ENCODE data around the gene AP1S1.
A peak's percentile ranks its signal among the peaks of the same experiment; 100 is the strongest.

Gene AP1S1

GRCh38 chr7:101201695-101202602 lies 47.7 kb downstream of the AP1S1 start:
- no peak for DNase-seq

GRCh38 chr7:101202603-101202918 lies 48.3 kb downstream of the AP1S1 start:
- no peak for DNase-seq

- DNase-seq, result peak; percentile 36
Observed at GRCh38 chr7:101203740-101204738, 49.8 kb downstream of the AP1S1 start.

GRCh38 chr7:101205901-101206664 lies 51.8 kb downstream of the AP1S1 start:
- no peak for DNase-seq

- no peak for DNase-seq
Observed at GRCh38 chr7:101206665-101207042, 52.4 kb downstream of the AP1S1 start.

- DNase-seq, result no peak
Observed at GRCh38 chr7:101207459-101207858, 53.2 kb downstream of the AP1S1 start.

- DNase-seq, result no peak
Observed at GRCh38 chr7:101208794-101209193, 54.5 kb downstream of the AP1S1 start.

- no peak for DNase-seq
Observed at GRCh38 chr7:101210143-101210542, 55.9 kb downstream of the AP1S1 start.
